Measurements from ENCODE around the gene PARD3. TPM values are rescaled to one million over a fixed set of nuclear protein-coding genes. Genes with fewer than 3 reads are reported as not detected.

PARD3 gene
- total RNA-seq, 4 donors from 2014 or later, result 98.9 to 122 (median 105) TPM

DNA sequence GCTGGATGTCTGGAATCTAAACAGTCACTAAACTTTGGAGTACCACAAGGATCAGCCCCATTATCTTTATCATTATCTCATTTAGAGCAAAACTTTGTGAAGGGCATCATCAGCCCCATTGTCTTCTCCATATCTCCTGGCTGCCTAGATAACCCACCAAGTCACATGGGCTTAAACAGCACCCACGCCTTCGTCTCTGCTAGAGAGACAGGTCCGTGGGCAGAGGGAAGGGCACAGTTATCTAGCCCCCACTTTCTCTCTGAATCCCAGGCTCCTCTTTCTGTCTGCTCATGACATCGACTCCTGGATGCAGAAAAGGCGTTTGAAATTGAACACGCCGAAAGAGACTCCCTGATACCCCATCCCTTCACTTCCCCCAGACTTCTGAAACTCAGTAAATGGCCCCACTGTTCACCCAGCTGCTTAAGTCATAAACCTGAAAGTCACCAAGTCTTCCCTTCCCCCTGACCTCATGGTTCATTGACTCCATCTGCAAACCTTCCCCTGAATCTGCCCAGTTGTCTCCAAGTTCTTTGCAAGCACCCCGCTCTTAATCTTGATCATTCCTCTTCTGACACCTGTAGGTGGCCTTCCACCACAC lies 20.9 kb upstream of the PARD3 start:
- Histone ChIP-seq H3K27me3 (no peaks in the 10 kb centered on the region), H3K36me3 (no peaks in the 10 kb centered on the region), H3K4me1 (peaks cover 0 to 12% (median 0%) of the 10 kb centered on the region in 4 donors), H3K27ac (replicated peaks in 1 of 4) (no peak overlapping the region), H3K4me3 (no peak overlapping the region), H3K9me3 (no peaks in the 10 kb centered on the region)
- no peak for DNase-seq (ENCODE audit: extremely low spot score)
- TF ChIP-seq, protein P1, sequence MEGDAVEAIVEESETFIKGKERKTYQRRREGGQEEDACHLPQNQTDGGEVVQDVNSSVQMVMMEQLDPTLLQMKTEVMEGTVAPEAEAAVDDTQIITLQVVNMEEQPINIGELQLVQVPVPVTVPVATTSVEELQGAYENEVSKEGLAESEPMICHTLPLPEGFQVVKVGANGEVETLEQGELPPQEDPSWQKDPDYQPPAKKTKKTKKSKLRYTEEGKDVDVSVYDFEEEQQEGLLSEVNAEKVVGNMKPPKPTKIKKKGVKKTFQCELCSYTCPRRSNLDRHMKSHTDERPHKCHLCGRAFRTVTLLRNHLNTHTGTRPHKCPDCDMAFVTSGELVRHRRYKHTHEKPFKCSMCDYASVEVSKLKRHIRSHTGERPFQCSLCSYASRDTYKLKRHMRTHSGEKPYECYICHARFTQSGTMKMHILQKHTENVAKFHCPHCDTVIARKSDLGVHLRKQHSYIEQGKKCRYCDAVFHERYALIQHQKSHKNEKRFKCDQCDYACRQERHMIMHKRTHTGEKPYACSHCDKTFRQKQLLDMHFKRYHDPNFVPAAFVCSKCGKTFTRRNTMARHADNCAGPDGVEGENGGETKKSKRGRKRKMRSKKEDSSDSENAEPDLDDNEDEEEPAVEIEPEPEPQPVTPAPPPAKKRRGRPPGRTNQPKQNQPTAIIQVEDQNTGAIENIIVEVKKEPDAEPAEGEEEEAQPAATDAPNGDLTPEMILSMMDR (IDR thresholded peaks at IDR 0.05), result no peak
- TF ChIP-seq POLR2A (IDR thresholded peaks at IDR 0.05; ENCODE audit: low read depth) (no peak), EP300 (IDR thresholded peaks at IDR 0.05) (no peak), POLR2AphosphoS5 (IDR thresholded peaks at IDR 0.05) (no peak)
- intact Hi-C loops (cut with DNase I), result no loop called here
- 94% methylated on average over 8 of the region's 8 CpGs for WGBS

DNA sequence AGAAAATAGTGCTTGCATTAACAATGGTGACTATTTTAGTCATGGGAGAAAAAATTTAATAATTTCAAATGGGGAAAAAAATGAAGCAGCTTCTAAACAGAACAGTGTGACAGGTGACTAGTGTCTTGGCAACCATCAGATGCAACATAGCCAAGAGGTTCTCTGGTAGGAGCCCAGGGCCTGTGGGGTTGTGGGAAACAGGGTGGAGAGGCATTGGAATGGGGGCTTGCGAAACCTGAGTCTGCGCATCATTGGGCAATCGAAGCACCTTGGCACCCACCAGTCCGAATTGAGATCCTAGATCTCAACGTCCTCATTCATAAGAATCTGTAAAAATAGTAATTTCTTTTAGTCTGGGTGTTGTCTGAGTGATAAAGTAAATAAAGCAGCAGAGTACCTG lies 19.2 kb upstream of the PARD3 start:
- Histone ChIP-seq H3K9me3 (no peaks in the 10 kb centered on the region), H3K4me3 (no peak overlapping the region), H3K27ac (replicated peaks in 1 of 4) (no peak overlapping the region), H3K4me1 (peaks cover 0 to 12% (median 0%) of the 10 kb centered on the region in 4 donors), H3K36me3 (no peaks in the 10 kb centered on the region), H3K27me3 (no peaks in the 10 kb centered on the region)
- WGBS, result 81% methylated on average over 5 of the region's 5 CpGs
- intact Hi-C loops (cut with DNase I), result no loop called here
- DNase-seq (ENCODE audit: extremely low spot score), result no peak
- no peak for TF ChIP-seq POLR2A (IDR thresholded peaks at IDR 0.05; ENCODE audit: low read depth)
- TF ChIP-seq, protein P1 (IDR thresholded peaks at IDR 0.05), result no peak
- no peak for TF ChIP-seq EP300 (IDR thresholded peaks at IDR 0.05)
- no peak for TF ChIP-seq POLR2AphosphoS5 (IDR thresholded peaks at IDR 0.05)

DNA sequence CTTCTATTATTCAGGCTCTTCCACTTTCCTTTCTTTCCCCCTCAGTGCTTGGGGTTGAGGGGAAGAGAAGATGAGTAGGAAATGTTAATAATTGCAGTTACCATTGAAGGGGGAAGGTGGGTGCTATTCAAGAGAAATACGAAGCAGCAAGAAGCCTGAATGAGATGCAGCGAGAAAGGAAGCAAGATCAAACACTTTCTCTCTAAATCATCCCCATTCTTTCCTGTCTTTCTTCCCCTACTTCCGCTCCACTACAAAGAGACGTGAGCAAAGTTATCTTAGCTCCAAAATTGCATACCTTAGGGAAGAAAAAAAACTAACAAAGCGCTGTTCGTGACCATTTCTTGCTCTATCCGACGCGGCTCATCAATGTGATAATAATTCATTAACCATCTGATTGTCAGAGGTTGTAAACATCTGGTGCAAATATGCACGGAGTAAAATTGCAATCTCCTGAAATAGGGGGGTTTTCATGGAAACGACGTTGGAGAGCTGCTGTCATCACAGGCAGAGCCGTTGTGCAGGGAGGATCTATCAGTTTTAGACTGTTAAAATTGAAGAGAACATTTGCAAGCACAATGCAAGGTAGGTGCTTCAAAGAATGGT lies 15.2 kb upstream of the PARD3 start:
- H3K36me3 ChIP-seq, result no peaks in the 10 kb centered on the region
- intact Hi-C loops (cut with DNase I), result no loop called here
- no peak overlapping the region for H3K27ac ChIP-seq (replicated peaks in 1 of 4)
- 34% methylated on average over 13 of the region's 13 CpGs for WGBS
- no peak for DNase-seq (ENCODE audit: extremely low spot score)
- H3K4me3 ChIP-seq, result no peak overlapping the region
- TF ChIP-seq POLR2A (IDR thresholded peaks at IDR 0.05; ENCODE audit: low read depth) (no peak), EP300 (IDR thresholded peaks at IDR 0.05) (no peak), POLR2AphosphoS5 (IDR thresholded peaks at IDR 0.05) (no peak)
- TF ChIP-seq, protein P1 (IDR thresholded peaks at IDR 0.05), result no peak
- peaks cover 0 to 12% (median 0%) of the 10 kb centered on the region in 4 donors for H3K4me1 ChIP-seq
- H3K9me3 ChIP-seq, result no peaks in the 10 kb centered on the region
- H3K27me3 ChIP-seq, result no peaks in the 10 kb centered on the region

DNA sequence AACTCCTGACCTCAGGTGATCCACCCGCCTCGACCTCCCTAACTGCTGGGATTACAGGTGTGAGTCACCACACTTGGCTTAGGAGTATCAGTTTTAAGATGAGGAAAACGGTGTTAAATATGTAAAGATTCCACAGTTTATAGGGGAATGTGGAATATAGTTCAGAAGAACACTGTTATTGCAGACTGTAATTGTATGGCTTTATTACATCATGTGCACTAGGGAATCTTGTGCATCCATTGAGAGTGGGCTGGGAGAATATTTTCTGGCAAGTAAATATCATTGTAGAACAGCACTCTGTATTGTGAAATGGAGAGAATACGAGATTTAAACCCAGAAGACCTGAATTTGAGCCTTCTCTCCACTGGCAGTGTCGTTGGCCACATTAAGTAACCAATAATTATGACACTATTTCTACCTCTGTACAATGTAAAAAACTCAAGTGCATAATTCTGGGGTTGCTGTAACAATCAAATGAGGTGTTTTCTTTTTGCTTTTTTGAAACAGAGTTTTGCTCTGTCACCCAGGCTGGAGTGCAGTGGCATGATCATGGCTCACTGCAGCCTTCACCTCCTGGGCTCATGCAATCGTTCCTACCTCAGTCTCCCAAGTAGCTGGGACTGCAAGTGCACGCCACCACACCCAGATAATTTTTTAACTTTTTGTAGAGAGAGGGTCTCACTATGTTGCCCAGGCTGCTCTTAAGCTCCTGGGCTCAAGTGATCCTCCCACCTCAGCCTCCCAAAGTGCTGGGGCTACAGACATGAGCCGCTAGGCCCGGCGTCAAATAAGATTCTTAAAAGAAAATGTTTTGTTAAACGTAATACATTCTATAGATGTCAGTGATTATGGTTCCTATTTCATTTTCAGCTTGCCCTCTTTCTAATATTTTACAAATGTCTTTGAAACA lies 12.0 kb upstream of the PARD3 start:
- H3K27me3 ChIP-seq, result no peaks in the 10 kb centered on the region
- no peak overlapping the region for H3K4me3 ChIP-seq
- no peaks in the 10 kb centered on the region for H3K36me3 ChIP-seq
- H3K9me3 ChIP-seq, result no peaks in the 10 kb centered on the region
- no peaks in the 10 kb centered on the region for H3K4me1 ChIP-seq
- intact Hi-C loops (cut with DNase I), result no loop called here
- no peak overlapping the region for H3K27ac ChIP-seq (replicated peaks in 1 of 4)
- no peak for DNase-seq (ENCODE audit: extremely low spot score)
- 90% methylated on average over 11 of the region's 11 CpGs for WGBS
- TF ChIP-seq, protein P1 (IDR thresholded peaks at IDR 0.05), result no peak
- no peak for TF ChIP-seq POLR2A (IDR thresholded peaks at IDR 0.05; ENCODE audit: low read depth)
- no peak for TF ChIP-seq POLR2AphosphoS5 (IDR thresholded peaks at IDR 0.05)
- TF ChIP-seq EP300 (IDR thresholded peaks at IDR 0.05), result no peak
